Measurements from ENCODE around the gene RUBCNL.

- TF ChIP-seq ZNF274 (IDR thresholded peaks at IDR 0.05; ENCODE audit: low read depth, low read length) (no peak), SUZ12 (IDR thresholded peaks at IDR 0.05; ENCODE audit: extremely low read depth, insufficient read depth, insufficient read length) (no peak), YY1 (IDR thresholded peaks at IDR 0.05; ENCODE audit: insufficient read depth, insufficient read length) (no peak)
These were observed 14.4 kb upstream of the RUBCNL start for GRCh38 chr13:46401432-46401831.

All from NT2/D1 (cell line).